Measurements from ENCODE around the gene IRAK3.

Gene IRAK3

GRCh38 chr12:66241061-66242043, 52.3 kb downstream of the IRAK3 start:
- no peak for TF ChIP-seq POLR2AphosphoS5 (IDR thresholded peaks at IDR 0.05; ENCODE audit: low read depth, low read length)
- TF ChIP-seq TAF1 (IDR thresholded peaks at IDR 0.05; ENCODE audit: borderline replicate concordance, insufficient read depth, low read length): no peak
- no peak for TF ChIP-seq FOXP2 (optimal IDR thresholded peaks at IDR 0.05; ENCODE audit: borderline replicate concordance, extremely low read depth, extremely low read length, insufficient read depth)
- no peak for TF ChIP-seq REST (IDR thresholded peaks at IDR 0.05; ENCODE audit: insufficient read depth in 1 of 2, low read depth in 2 of 2, low read length in 2 of 2)
- TF ChIP-seq SIN3A (IDR thresholded peaks at IDR 0.05; ENCODE audit: borderline replicate concordance, insufficient read depth, low read length): no peak

- no peak for TF ChIP-seq SIN3A (IDR thresholded peaks at IDR 0.05; ENCODE audit: borderline replicate concordance, insufficient read depth, low read length)
- TF ChIP-seq REST (IDR thresholded peaks at IDR 0.05; ENCODE audit: insufficient read depth in 1 of 2, low read depth in 2 of 2, low read length in 2 of 2): no peak
- no peak for TF ChIP-seq FOXP2 (optimal IDR thresholded peaks at IDR 0.05; ENCODE audit: borderline replicate concordance, extremely low read depth, extremely low read length, insufficient read depth)
- no peak for TF ChIP-seq POLR2AphosphoS5 (IDR thresholded peaks at IDR 0.05; ENCODE audit: low read depth, low read length)
- TF ChIP-seq TAF1 (IDR thresholded peaks at IDR 0.05; ENCODE audit: borderline replicate concordance, insufficient read depth, low read length): no peak
Measured at GRCh38 chr12:66242311-66242710, 53.3 kb downstream of the IRAK3 start.

- no peak for TF ChIP-seq POLR2AphosphoS5 (IDR thresholded peaks at IDR 0.05; ENCODE audit: low read depth, low read length)
- TF ChIP-seq FOXP2 (optimal IDR thresholded peaks at IDR 0.05; ENCODE audit: borderline replicate concordance, extremely low read depth, extremely low read length, insufficient read depth): no peak
- no peak for TF ChIP-seq REST (IDR thresholded peaks at IDR 0.05; ENCODE audit: insufficient read depth in 1 of 2, low read depth in 2 of 2, low read length in 2 of 2)
- no peak for TF ChIP-seq TAF1 (IDR thresholded peaks at IDR 0.05; ENCODE audit: borderline replicate concordance, insufficient read depth, low read length)
- TF ChIP-seq SIN3A (IDR thresholded peaks at IDR 0.05; ENCODE audit: borderline replicate concordance, insufficient read depth, low read length): no peak
Measured at GRCh38 chr12:66243911-66244310, 54.9 kb downstream of the IRAK3 start.

GRCh38 chr12:66244446-66244845, 55.4 kb downstream of the IRAK3 start:
- no peak for TF ChIP-seq FOXP2 (optimal IDR thresholded peaks at IDR 0.05; ENCODE audit: borderline replicate concordance, extremely low read depth, extremely low read length, insufficient read depth)
- TF ChIP-seq REST (IDR thresholded peaks at IDR 0.05; ENCODE audit: insufficient read depth in 1 of 2, low read depth in 2 of 2, low read length in 2 of 2): no peak
- TF ChIP-seq SIN3A (IDR thresholded peaks at IDR 0.05; ENCODE audit: borderline replicate concordance, insufficient read depth, low read length): no peak
- no peak for TF ChIP-seq TAF1 (IDR thresholded peaks at IDR 0.05; ENCODE audit: borderline replicate concordance, insufficient read depth, low read length)
- no peak for TF ChIP-seq POLR2AphosphoS5 (IDR thresholded peaks at IDR 0.05; ENCODE audit: low read depth, low read length)
